T-cell (primary cell): ENCODE measurements around the gene TADA3. TPM values are rescaled to one million over a fixed set of nuclear protein-coding genes. Genes with fewer than 3 reads are reported as not detected.

ENCODE experiments used
- ATAC-seq, 4 experiments: fragments of 200-7000 bp in 3 of 4; fragments of 150-1000 bp in 1 of 4; cut with Tn5 transposase; replicated peaks in 1 of 4; 1 replicate in 3 of 4; 2 replicates in 1 of 4; pipeline ENCODE4 v1.10.0; 2021; ENCODE audit warnings: moderate library complexity in 3 of 4, mild to moderate bottlenecking in 2 of 4, moderate number of reproducible peaks in 1 of 4
- CTCF ChIA-PET, 2 donors: fragments of 300-600 bp; sonication (Branson Sonifier 250); formaldehyde crosslinking; loops; one replicate each; lab custom pipeline; 2022; ENCODE audit warnings: antibody characterized with exemption in 2 of 2; lab: Charles Lee
- POLR2A ChIA-PET, 2 donors: fragments of 300-600 bp; sonication (Branson Sonifier 250); formaldehyde crosslinking; loops; one replicate each; lab custom pipeline; 2022; ENCODE audit warnings: antibody characterized with exemption in 2 of 2; lab: Charles Lee
- DNase-seq, 35 experiments: peaks; one replicate each; pipeline versions ENCODE4 v3.0.0 to v3.0.0-alpha.2; 2013 to 2023
- H3K27ac ChIP-seq: one replicate; pipeline ENCODE4 v1.5.1; 2013; ENCODE audit warnings: low read length
- H3K27me3 ChIP-seq, 2 experiments: replicated peaks in 1 of 2; 1 replicate in 1 of 2; 2 replicates in 1 of 2; pipeline versions ENCODE4 v1.6.1 to v1.7.0; 2013; ENCODE audit warnings: low read length in 1 of 2, mixed read lengths in 1 of 2; ENCODE audit not compliant: control insufficient read depth in 2 of 2, insufficient read depth in 2 of 2; ENCODE audit errors: extremely low read depth in 1 of 2
- H3K36me3 ChIP-seq, 2 donors: 1 replicate in 1 of 2; 2 replicates in 1 of 2; pipeline versions ENCODE4 v1.6.1 to v1.7.0; 2013; ENCODE audit warnings: low read length in 1 of 2; ENCODE audit not compliant: control insufficient read depth in 2 of 2, insufficient read depth in 1 of 2; ENCODE audit errors: extremely low read depth in 1 of 2
- H3K4me1 ChIP-seq, 2 experiments: 1 replicate in 1 of 2; 2 replicates in 1 of 2; pipeline versions ENCODE4 v1.6.1 to v1.7.0; 2013; ENCODE audit warnings: low read length in 2 of 2, mixed read lengths in 1 of 2; ENCODE audit not compliant: insufficient read depth in 2 of 2, control insufficient read depth in 1 of 2; ENCODE audit errors: extremely low read depth in 1 of 2
- H3K4me3 ChIP-seq, 2 donors: 1 replicate in 1 of 2; 2 replicates in 1 of 2; pipeline versions ENCODE4 v1.5.1 to v1.7.0; 2013; ENCODE audit warnings: mild to moderate bottlenecking in 2 of 2, low read length in 1 of 2, moderate library complexity in 1 of 2; ENCODE audit not compliant: control insufficient read depth in 1 of 2; ENCODE audit errors: extremely low read depth in 1 of 2
- H3K9me3 ChIP-seq: 2 replicates; pipeline ENCODE4 v1.7.0; 2013
- H3K27ac Mint-ChIP-seq, 2 donors: one replicate each; pipeline ENCODE4 v1.8.0; 2020 to 2021; ENCODE audit warnings: mild to moderate bottlenecking in 2 of 2, mixed read lengths in 2 of 2
- H3K27me3 Mint-ChIP-seq, 2 donors: one replicate each; pipeline ENCODE4 v1.8.0; 2021 to 2022; ENCODE audit warnings: mixed read lengths in 2 of 2
- H3K36me3 Mint-ChIP-seq: one replicate; pipeline ENCODE4 v1.8.0; 2021; ENCODE audit warnings: mixed read lengths
- H3K4me1 Mint-ChIP-seq, 3 donors: one replicate each; pipeline ENCODE4 v1.8.0; 2020 to 2022; ENCODE audit warnings: mixed read lengths in 3 of 3, mild to moderate bottlenecking in 1 of 3
- H3K4me3 Mint-ChIP-seq, 3 donors: one replicate each; pipeline ENCODE4 v1.8.0; 2020 to 2022; ENCODE audit warnings: mild to moderate bottlenecking in 3 of 3, mixed read lengths in 3 of 3, moderate library complexity in 3 of 3
- H3K9me3 Mint-ChIP-seq, 3 donors: one replicate each; pipeline ENCODE4 v1.8.0; 2020 to 2022; ENCODE audit warnings: mixed read lengths in 3 of 3
- WGBS: methylation state at CpG from one replicate; pipeline ENCODE4 v1.1.5; 2013; ENCODE audit warnings: missing lambda C conversion rate; ENCODE audit not compliant: insufficient coverage; 5-methylcytosine and 5-hydroxymethylcytosine counted together
- total RNA-seq, 35 experiments: library from RNA in 6 of 35; stranded (reverse) in 6 of 35; fragments of 120-200 nt in 1 of 35; gene quantifications; one replicate each; pipeline versions ENCODE4 v1.2.1 to v1.2.4 and lab custom pipeline; 2013 to 2026

The TADA3 gene
- total RNA-seq, 5 donors from 2014 or later (not counting 1 experiment from before 2014, with no cell fraction given) = 29.1 to 46.5 (median 41.1) TPM

DNA sequence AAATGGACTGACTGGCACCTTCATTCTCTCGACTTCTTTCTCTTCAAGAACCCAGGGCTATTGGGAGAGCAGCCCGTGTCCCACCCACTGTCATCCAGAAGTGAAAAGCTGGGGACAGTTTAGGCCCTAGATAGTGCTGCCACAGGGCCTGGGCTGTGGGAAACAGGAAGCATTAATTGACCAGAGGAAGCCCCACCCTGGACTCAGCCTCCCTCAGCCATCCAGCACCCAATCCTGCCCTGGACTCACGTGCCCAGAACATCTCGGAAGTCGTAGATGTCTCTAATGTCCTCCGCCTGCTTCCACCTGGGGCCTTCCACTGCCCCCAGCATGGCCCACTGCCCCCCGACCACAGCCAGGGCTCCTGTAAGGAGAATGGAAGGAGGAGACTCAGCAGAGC, 24.9 kb downstream of the TADA3 start:
- Histone ChIP-seq H3K36me3 (no peaks in the 10 kb centered on the region), H3K4me1 (peaks cover 2 to 19% of the 10 kb centered on the region in 2 experiments), H3K9me3 (no peaks in the 10 kb centered on the region), H3K4me3 (no peak overlapping the region), H3K27me3 (peaks cover 0 to 9% of the 10 kb centered on the region in 2 experiments), H3K27ac (no peak overlapping the region)
- H3K36me3 Mint-ChIP-seq = no peaks in the 10 kb centered on the region
- no peaks in the 10 kb centered on the region for H3K27me3 Mint-ChIP-seq
- ATAC-seq (no peak), DNase-seq (no peak)
- POLR2A ChIA-PET = interaction anchor here in 1 of 2 donors (0.6 kb wide), 1 partner anchor 71 kb away, joined by 3 read pairs; no protein-coding TSS in a partner anchor
- H3K9me3 Mint-ChIP-seq = no peaks in the 10 kb centered on the region
- no peak overlapping the region for H3K4me3 Mint-ChIP-seq
- CTCF ChIA-PET = no interaction called here
- H3K27ac Mint-ChIP-seq = no peak overlapping the region
- H3K4me1 Mint-ChIP-seq = peaks cover 13 to 36% (median 29%) of the 10 kb centered on the region in 3 donors
- WGBS = no CpG with 5 or more reads among the region's 7 CpGs

DNA sequence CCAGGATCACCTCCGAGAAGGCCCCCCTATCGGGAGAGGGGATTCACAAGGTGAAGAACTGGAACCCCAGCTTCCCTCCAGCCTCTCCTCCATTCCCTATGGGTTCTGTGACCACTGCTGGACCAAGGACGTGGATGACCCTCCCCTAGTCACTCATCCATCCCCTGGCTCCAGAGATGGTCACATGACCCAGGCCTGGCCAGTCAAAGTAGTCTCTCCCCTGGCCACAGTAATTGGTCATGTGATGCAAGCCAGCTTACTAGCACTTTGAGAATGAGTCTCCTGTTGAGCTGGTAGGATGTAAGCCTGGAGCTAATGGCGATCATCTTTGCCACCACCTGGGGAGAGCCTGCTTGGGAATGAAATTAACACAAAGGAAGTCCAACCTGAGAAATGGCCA, 26.4 kb downstream of the TADA3 start:
- CTCF ChIA-PET = no interaction called here
- ATAC-seq (no peak), DNase-seq (no peak)
- Mint-ChIP-seq H3K9me3 (no peaks in the 10 kb centered on the region), H3K4me3 (no peak overlapping the region), H3K36me3 (peaks cover 4% of the 10 kb centered on the region), H3K27ac (no peak overlapping the region), H3K4me1 (peaks cover 15 to 37% (median 28%) of the 10 kb centered on the region in 3 donors), H3K27me3 (no peaks in the 10 kb centered on the region)
- no peak overlapping the region for H3K27ac ChIP-seq
- POLR2A ChIA-PET = no interaction called here
- no peaks in the 10 kb centered on the region for H3K9me3 ChIP-seq
- H3K4me1 ChIP-seq = peaks cover 2 to 19% of the 10 kb centered on the region in 2 experiments
- H3K27me3 ChIP-seq = peaks cover 0 to 9% of the 10 kb centered on the region in 2 experiments
- H3K4me3 ChIP-seq = no peak overlapping the region
- no peaks in the 10 kb centered on the region for H3K36me3 ChIP-seq
- WGBS = 87% methylated on average over 4 of the region's 4 CpGs

DNA sequence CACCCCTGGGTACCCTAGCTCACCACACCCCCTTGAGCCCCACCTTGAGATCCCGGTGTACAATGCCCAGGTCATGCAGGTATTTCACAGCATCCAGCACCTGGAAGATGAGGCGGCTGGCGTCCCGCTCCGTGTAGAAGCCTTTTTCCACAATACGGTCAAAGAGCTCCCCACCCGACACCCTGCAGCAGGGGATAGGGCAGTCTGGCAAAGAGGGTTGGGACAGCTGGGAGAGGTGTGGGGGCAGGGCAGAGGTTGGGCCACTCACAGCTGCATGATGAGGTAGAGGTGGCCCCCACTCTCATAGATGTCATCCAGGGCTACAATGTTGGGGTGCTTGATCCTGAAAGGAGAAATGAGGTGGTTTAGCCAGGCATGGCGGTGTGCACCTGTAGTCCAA, 29.4 kb downstream of the TADA3 start:
- CTCF ChIA-PET = no interaction called here
- Mint-ChIP-seq H3K4me3 (no peak overlapping the region), H3K9me3 (no peaks in the 10 kb centered on the region), H3K27me3 (no peaks in the 10 kb centered on the region), H3K4me1 (peaks cover 2 to 16% (median 5%) of the 10 kb centered on the region in 3 donors), H3K36me3 (peaks cover 22% of the 10 kb centered on the region), H3K27ac (no peak overlapping the region)
- peaks cover 5 to 19% of the 10 kb centered on the region in 2 donors for H3K36me3 ChIP-seq
- H3K27me3 ChIP-seq = peaks cover 0 to 2% of the 10 kb centered on the region in 2 experiments
- no peak overlapping the region for H3K4me3 ChIP-seq
- DNase-seq = no peak
- no peak for ATAC-seq
- WGBS = 96% methylated on average over 7 of the region's 8 CpGs
- no peaks in the 10 kb centered on the region for H3K9me3 ChIP-seq
- POLR2A ChIA-PET = no interaction called here
- H3K4me1 ChIP-seq = no peaks in the 10 kb centered on the region
- no peak overlapping the region for H3K27ac ChIP-seq

DNA sequence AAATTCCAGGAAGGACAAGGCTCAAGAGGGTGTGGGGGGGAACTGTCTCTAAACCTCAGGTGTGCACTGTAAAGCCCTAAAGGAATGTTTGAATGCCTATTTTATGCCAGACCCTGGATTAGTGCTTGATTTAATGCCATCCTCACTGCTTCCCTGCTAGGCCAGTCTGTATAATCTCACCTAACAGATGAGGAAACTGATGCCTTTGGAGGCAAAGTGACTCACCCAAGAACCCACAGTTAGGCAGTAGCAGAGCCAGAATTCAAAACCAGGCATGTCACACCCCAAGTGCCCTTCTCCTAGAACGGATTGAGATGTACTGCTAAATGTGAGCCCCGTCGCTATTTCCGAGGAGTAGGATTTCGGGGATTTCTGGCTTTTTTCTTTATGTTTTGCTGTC, 30.4 kb downstream of the TADA3 start:
- ChIA-PET POLR2A (no interaction called here), CTCF (no interaction called here)
- Mint-ChIP-seq H3K27me3 (no peaks in the 10 kb centered on the region), H3K27ac (no peak overlapping the region), H3K4me3 (no peak overlapping the region), H3K4me1 (peaks cover 0 to 8% (median 2%) of the 10 kb centered on the region in 3 donors), H3K36me3 (peaks cover 25% of the 10 kb centered on the region), H3K9me3 (no peaks in the 10 kb centered on the region)
- ATAC-seq (no peak), DNase-seq (no peak)
- 100% methylated on average over 1 of the region's 5 CpGs for WGBS
- peaks cover 11 to 29% of the 10 kb centered on the region in 2 donors for H3K36me3 ChIP-seq
- peaks cover 0 to 2% of the 10 kb centered on the region in 2 experiments for H3K27me3 ChIP-seq
- no peak overlapping the region for H3K4me3 ChIP-seq
- H3K9me3 ChIP-seq = no peaks in the 10 kb centered on the region
- H3K4me1 ChIP-seq = no peaks in the 10 kb centered on the region
- H3K27ac ChIP-seq = no peak overlapping the region

DNA sequence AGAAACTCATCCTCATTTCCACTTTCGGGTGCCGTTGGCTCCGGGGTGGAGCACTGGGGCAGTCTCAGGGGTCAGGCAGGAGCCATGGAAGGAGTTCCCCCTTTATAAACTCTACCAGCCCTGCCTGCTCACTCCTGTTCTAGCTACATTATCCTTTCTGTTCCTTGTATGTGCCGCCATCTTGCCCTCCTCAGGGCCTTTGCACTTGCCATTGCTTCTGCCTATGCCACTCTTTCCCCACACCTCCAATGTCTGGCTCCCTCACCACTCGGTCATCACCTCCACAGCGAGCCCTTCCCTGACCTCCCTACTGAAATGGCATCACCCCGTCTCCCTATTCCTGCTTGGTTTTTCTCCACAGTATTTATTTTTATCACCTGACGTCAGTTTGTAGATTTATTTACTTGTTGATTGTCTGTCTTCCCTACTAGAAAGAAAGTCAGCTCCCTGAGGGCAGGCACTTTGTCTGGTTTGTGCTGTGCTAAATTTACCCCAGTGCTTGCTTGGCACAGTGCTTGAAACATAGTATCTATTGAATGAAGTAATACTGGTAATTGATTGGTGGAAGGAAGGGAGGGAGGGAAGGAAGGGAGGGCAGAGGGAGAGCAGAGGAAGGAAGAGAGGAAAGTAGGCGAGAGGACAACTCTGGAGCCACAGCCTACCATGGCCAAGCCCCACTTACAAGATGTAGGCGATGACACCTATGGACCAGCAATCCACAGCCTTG, 31.3 kb downstream of the TADA3 start:
- Mint-ChIP-seq H3K9me3 (no peaks in the 10 kb centered on the region), H3K4me1 (peaks cover 0 to 5% (median 2%) of the 10 kb centered on the region in 3 donors), H3K4me3 (no peak overlapping the region), H3K27me3 (no peaks in the 10 kb centered on the region), H3K36me3 (peaks cover 33% of the 10 kb centered on the region), H3K27ac (no peak overlapping the region)
- no peak for ATAC-seq
- no peak for DNase-seq
- no peaks in the 10 kb centered on the region for H3K9me3 ChIP-seq
- WGBS = 100% methylated on average over 5 of the region's 10 CpGs
- H3K27ac ChIP-seq = no peak overlapping the region
- peaks cover 15 to 38% of the 10 kb centered on the region in 2 donors for H3K36me3 ChIP-seq
- peaks cover 0 to 2% of the 10 kb centered on the region in 2 experiments for H3K27me3 ChIP-seq
- no peak overlapping the region for H3K4me3 ChIP-seq
- no peaks in the 10 kb centered on the region for H3K4me1 ChIP-seq
- POLR2A ChIA-PET = no interaction called here
- CTCF ChIA-PET = no interaction called here

DNA sequence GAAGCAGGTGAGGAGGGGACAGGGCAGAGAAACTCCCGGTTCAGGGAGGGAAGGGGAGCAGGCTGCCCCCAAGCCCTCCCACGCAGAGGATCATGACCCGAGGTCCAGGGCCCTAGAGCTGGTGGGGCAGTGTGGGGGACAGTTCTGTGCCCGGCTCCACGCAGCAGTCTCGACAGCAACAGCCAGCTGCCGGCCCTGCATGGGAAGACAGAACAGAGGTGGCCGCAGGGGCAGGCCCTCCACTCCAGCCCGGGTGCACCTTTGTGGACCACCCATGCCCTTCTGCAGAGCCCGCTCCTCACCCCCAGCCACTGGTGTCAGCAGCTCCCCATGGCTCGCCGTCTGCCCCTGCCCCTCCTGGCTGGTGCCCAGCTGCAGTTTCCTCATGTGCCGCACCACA, 34.8 kb downstream of the TADA3 start:
- ChIA-PET POLR2A (no interaction called here), CTCF (no interaction called here)
- no peak overlapping the region for H3K27ac ChIP-seq
- Mint-ChIP-seq H3K36me3 (peaks cover 41% of the 10 kb centered on the region), H3K4me3 (no peak overlapping the region), H3K27ac (no peak overlapping the region), H3K4me1 (peaks cover 18 to 23% (median 20%) of the 10 kb centered on the region in 3 donors), H3K9me3 (no peaks in the 10 kb centered on the region), H3K27me3 (no peaks in the 10 kb centered on the region)
- ATAC-seq (no peak), DNase-seq (no peak)
- peaks cover 19 to 60% of the 10 kb centered on the region in 2 donors for H3K36me3 ChIP-seq
- H3K27me3 ChIP-seq = peaks cover 0 to 2% of the 10 kb centered on the region in 2 experiments
- no peaks in the 10 kb centered on the region for H3K9me3 ChIP-seq
- no peak overlapping the region for H3K4me3 ChIP-seq
- H3K4me1 ChIP-seq = peaks cover 4 to 15% of the 10 kb centered on the region in 2 experiments
- 100% methylated on average over 9 of the region's 13 CpGs for WGBS
